Measurements from ENCODE around the gene CCDC172. TPM values are rescaled to one million over a fixed set of nuclear protein-coding genes. Genes with fewer than 3 reads are reported as not detected.

CCDC172 gene, protein sequence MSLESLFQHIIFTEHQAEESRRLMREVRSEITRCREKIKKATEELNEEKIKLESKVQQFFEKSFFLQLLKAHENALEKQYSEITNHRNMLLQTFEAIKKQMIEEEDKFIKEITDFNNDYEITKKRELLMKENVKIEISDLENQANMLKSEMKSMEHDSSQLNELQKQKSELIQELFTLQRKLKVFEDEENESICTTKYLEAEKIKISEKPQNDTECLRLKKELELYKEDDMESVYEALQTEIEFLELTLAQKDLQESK
- total RNA-seq, result not detected

DNA sequence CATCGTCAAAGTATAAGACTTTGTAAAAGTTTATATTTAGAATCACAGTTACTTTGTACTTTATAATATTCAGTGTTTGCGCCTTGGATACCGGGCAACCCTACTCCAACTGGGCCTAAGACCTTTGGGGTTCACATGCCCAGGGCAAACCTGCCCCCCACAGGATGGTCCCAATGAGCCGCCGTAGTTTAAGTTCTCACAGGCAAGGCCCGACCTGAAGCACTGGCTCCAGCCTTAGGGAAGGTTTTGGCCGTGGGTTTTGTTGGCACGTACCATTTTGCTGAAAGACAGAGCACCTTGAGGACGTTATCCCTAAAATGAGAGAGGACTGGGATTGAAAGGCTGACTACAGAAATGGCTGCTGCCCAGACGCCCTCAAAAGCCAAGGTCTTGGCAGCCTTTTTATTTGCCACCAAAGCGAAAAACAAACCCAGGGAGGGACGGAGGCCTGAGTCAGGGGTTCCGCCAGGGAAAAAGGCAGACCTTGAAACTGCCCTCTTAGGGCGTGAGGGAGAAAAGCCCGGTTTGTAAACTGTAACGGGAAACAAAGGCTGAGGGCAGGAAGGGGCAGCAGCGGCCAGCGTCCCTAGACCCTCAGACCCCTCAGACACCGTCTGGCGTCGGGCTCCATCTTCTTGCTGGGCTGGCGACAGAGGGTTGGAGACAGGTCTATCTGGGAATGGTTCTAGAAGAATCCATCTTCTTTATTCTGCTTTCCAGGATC, at the start of gene CCDC172:
CCDC172 (plus strand) TSS at position 222 of the 724 bp plus-strand sequence. CDS start 564 bp downstream, outside the sequence.
- H3K9me3 Mint-ChIP-seq, result no peaks in the 10 kb centered on the region
- no peak within 1 kb of the TSS for H3K27ac Mint-ChIP-seq
- no peak for DNase-seq
- intact Hi-C loops (cut with micrococcal nuclease), result no loop called here
- ChIA-PET CTCF (no interaction called here), POLR2A (no interaction called here)
- no peak within 1 kb of the TSS for H3K4me3 Mint-ChIP-seq
- H3K36me3 Mint-ChIP-seq, result no peaks in the 10 kb centered on the region
- no peaks in the 10 kb centered on the region for H3K27me3 Mint-ChIP-seq
- no peaks in the 10 kb centered on the region for H3K4me1 Mint-ChIP-seq (ENCODE audit: low read depth)

GRCh38 chr10:116276981-116277380, 47.3 kb upstream of the CCDC172 start:
- no peaks in the 10 kb centered on the region for H3K9me3 Mint-ChIP-seq
- H3K27ac Mint-ChIP-seq, result no peak overlapping the region
- H3K27me3 Mint-ChIP-seq, result peaks cover 34% of the 10 kb centered on the region
- ChIA-PET POLR2A (no interaction called here), CTCF (no interaction called here)
- peaks cover 4% of the 10 kb centered on the region for H3K4me1 Mint-ChIP-seq (ENCODE audit: low read depth)
- peaks cover 5% of the 10 kb centered on the region for H3K36me3 Mint-ChIP-seq
- no peak overlapping the region for H3K4me3 Mint-ChIP-seq
- intact Hi-C loops (cut with micrococcal nuclease), result no loop called here
- DNase-seq, result no peak

DNA sequence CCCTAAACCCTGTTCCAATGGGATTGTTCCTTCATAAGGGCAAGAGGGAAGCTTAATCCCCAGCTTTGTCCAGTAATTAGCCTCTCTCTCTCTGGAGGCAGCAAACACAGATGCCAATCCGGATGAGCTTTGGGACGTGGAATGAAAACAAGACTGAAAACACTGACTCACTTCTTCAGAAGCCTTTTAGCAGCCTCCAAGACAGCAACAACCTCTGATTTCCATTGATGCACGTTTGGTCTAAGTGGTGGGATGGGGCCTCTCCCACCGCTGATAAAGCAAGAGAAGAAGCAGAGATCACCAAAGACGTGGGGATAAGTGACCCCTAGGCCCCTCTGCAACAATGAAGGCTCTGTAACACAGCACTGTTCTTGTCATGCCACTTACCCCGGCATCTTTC, 45.4 kb upstream of the CCDC172 start:
- CTCF ChIA-PET, result no interaction called here
- DNase-seq, result no peak
- H3K36me3 Mint-ChIP-seq, result no peaks in the 10 kb centered on the region
- intact Hi-C loops (cut with micrococcal nuclease), result no loop called here
- H3K4me1 Mint-ChIP-seq (ENCODE audit: low read depth), result no peaks in the 10 kb centered on the region
- no peak overlapping the region for H3K4me3 Mint-ChIP-seq
- no peak overlapping the region for H3K27ac Mint-ChIP-seq
- POLR2A ChIA-PET, result no interaction called here
- H3K9me3 Mint-ChIP-seq, result no peaks in the 10 kb centered on the region
- peaks cover 24% of the 10 kb centered on the region for H3K27me3 Mint-ChIP-seq

GRCh38 chr10:116281775-116282174, 42.5 kb upstream of the CCDC172 start:
- no peak overlapping the region for H3K4me3 Mint-ChIP-seq
- DNase-seq, result no peak
- no peak overlapping the region for H3K27ac Mint-ChIP-seq
- H3K27me3 Mint-ChIP-seq, result peaks cover 7% of the 10 kb centered on the region
- intact Hi-C loops (cut with micrococcal nuclease), result no loop called here
- ChIA-PET CTCF (no interaction called here), POLR2A (no interaction called here)
- H3K4me1 Mint-ChIP-seq (ENCODE audit: low read depth), result no peaks in the 10 kb centered on the region
- H3K36me3 Mint-ChIP-seq, result no peaks in the 10 kb centered on the region
- no peaks in the 10 kb centered on the region for H3K9me3 Mint-ChIP-seq

DNA sequence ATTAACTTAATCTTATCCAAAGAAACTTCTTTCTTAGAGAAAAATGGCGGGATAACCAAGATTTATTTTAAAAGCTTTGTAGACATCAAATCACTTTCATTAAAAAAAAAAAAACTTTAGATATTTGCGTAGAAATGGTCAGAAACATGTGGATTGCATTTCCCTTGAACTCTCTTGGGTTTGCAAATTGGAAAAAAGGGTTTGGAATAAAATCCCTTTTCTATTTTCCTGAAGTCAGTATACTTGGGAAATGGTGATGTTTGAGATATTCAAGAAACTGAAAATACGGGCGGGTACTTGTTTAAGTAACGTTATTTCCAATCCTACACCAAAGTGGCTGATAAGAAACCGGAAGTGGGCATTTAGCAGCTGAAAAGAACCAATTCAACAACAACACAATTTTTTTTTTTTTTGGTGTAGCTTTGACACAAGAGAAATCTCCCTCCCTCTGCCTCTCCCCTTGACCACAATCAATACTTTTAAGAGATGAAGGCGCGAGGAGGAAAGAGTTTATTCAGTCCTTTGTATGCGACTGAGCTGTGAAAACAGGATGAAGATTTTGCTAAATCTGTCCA, 37.5 kb upstream of the CCDC172 start:
- Mint-ChIP-seq H3K36me3 (no peaks in the 10 kb centered on the region), H3K27me3 (peaks cover 2% of the 10 kb centered on the region), H3K4me1 (ENCODE audit: low read depth) (no peaks in the 10 kb centered on the region), H3K4me3 (no peak overlapping the region), H3K9me3 (no peaks in the 10 kb centered on the region), H3K27ac (no peak overlapping the region)
- POLR2A ChIA-PET, result no interaction called here
- DNase-seq, result no peak
- intact Hi-C loops (cut with micrococcal nuclease), result loop anchor here (5.0 kb wide), 1 partner anchor 1114 kb away; no protein-coding TSS in a partner anchor
- CTCF ChIA-PET, result no interaction called here

GRCh38 chr10:116287906-116288501, 36.2 kb upstream of the CCDC172 start:
- intact Hi-C loops (cut with micrococcal nuclease), result loop anchor here (2.0 to 5.0 kb wide), 2 partner anchors 581 to 1116 kb away; no protein-coding TSS in a partner anchor
- Mint-ChIP-seq H3K27me3 (peaks cover 2% of the 10 kb centered on the region), H3K36me3 (no peaks in the 10 kb centered on the region), H3K27ac (no peak overlapping the region), H3K4me3 (no peak overlapping the region), H3K4me1 (ENCODE audit: low read depth) (no peaks in the 10 kb centered on the region), H3K9me3 (no peaks in the 10 kb centered on the region)
- POLR2A ChIA-PET, result no interaction called here
- CTCF ChIA-PET, result interaction anchor here (0.6 to 1.6 kb wide), 3 partner anchors 16 to 582 kb away, joined by 3 to 6 read pairs (median 4); no protein-coding TSS in a partner anchor
- DNase-seq, result no peak

- intact Hi-C loops (cut with micrococcal nuclease), result loop anchor here (2.0 to 5.0 kb wide), 2 partner anchors 583 to 1117 kb away; no protein-coding TSS in a partner anchor
- POLR2A ChIA-PET, result no interaction called here
- Mint-ChIP-seq H3K27ac (no peak overlapping the region), H3K4me3 (no peak overlapping the region), H3K9me3 (no peaks in the 10 kb centered on the region), H3K4me1 (ENCODE audit: low read depth) (no peaks in the 10 kb centered on the region), H3K27me3 (peaks cover 2% of the 10 kb centered on the region), H3K36me3 (no peaks in the 10 kb centered on the region)
- DNase-seq, result no peak
- CTCF ChIA-PET, result no interaction called here
These were observed 34.6 kb upstream of the CCDC172 start for GRCh38 chr10:116289652-116290051.

DNA sequence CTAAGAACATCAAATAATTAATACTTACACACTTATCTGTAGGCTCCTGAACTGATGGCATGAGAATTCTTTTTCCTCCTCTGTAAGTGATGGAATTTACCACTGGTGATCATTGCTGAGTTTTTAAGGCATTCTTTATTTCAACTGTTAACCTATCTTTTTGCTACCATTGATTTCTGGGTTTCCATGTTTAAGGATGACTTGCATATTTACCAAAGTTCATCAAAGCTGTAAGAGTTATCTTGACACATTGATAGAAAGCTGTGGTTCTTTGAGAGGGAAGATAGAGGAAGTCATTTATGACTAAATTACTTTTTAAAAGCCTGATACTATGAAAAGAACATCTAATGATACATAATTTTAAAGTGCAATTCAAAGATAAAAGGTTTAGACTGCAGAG, 31.8 kb upstream of the CCDC172 start:
- Mint-ChIP-seq H3K9me3 (no peaks in the 10 kb centered on the region), H3K4me1 (ENCODE audit: low read depth) (no peaks in the 10 kb centered on the region), H3K27ac (no peak overlapping the region), H3K4me3 (no peak overlapping the region), H3K27me3 (peaks cover 4% of the 10 kb centered on the region), H3K36me3 (no peaks in the 10 kb centered on the region)
- no peak for DNase-seq
- ChIA-PET POLR2A (no interaction called here), CTCF (no interaction called here)
- intact Hi-C loops (cut with micrococcal nuclease), result no loop called here

GRCh38 chr10:116296291-116296721, 27.9 kb upstream of the CCDC172 start:
- no peak for DNase-seq
- Mint-ChIP-seq H3K4me1 (ENCODE audit: low read depth) (no peaks in the 10 kb centered on the region), H3K36me3 (no peaks in the 10 kb centered on the region), H3K27me3 (peaks cover 4% of the 10 kb centered on the region), H3K4me3 (no peak overlapping the region), H3K27ac (no peak overlapping the region), H3K9me3 (peaks cover 2% of the 10 kb centered on the region)
- POLR2A ChIA-PET, result no interaction called here
- intact Hi-C loops (cut with micrococcal nuclease), result no loop called here
- CTCF ChIA-PET, result no interaction called here

- Mint-ChIP-seq H3K4me1 (ENCODE audit: low read depth) (no peaks in the 10 kb centered on the region), H3K27ac (no peak overlapping the region), H3K4me3 (no peak overlapping the region), H3K36me3 (no peaks in the 10 kb centered on the region), H3K9me3 (peaks cover 6% of the 10 kb centered on the region), H3K27me3 (peaks cover 4% of the 10 kb centered on the region)
- CTCF ChIA-PET, result no interaction called here
- intact Hi-C loops (cut with micrococcal nuclease), result no loop called here
- POLR2A ChIA-PET, result no interaction called here
- no peak for DNase-seq
These were observed 25.7 kb upstream of the CCDC172 start for GRCh38 chr10:116298586-116298985.

GRCh38 chr10:116300542-116300941, 23.7 kb upstream of the CCDC172 start:
- intact Hi-C loops (cut with micrococcal nuclease), result no loop called here
- Mint-ChIP-seq H3K27me3 (peaks cover 4% of the 10 kb centered on the region), H3K4me1 (ENCODE audit: low read depth) (no peaks in the 10 kb centered on the region), H3K27ac (no peak overlapping the region), H3K4me3 (no peak overlapping the region), H3K36me3 (no peaks in the 10 kb centered on the region), H3K9me3 (peaks cover 6% of the 10 kb centered on the region)
- ChIA-PET CTCF (no interaction called here), POLR2A (no interaction called here)
- DNase-seq, result no peak

DNA sequence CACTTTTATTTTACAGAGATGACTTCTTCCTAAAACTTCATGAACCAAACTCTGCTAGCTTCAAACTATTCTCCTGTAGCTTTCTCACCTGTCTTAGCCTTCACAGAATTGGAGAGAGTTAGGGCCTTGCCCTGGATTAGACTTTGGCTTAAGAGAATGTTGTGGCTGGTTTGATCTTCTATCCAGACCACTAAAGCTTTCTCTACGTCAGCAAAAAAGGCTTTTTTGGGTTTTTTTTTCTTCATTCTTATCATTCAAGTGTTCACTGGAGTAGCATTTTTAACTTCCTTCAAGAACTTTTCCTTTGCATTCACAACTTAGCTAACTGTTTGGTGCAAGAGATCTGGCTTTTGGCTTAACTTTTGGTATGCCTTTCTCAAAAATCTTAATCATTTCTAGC, 19.3 kb upstream of the CCDC172 start:
- Mint-ChIP-seq H3K4me1 (ENCODE audit: low read depth) (no peaks in the 10 kb centered on the region), H3K36me3 (no peaks in the 10 kb centered on the region)
- CTCF ChIA-PET, result no interaction called here

More for the DNA sequence above, 19.3 kb upstream of the CCDC172 start:
- intact Hi-C loops (cut with micrococcal nuclease), result no loop called here
- Mint-ChIP-seq H3K4me3 (no peak overlapping the region), H3K27me3 (no peaks in the 10 kb centered on the region), H3K27ac (no peak overlapping the region), H3K9me3 (peaks cover 6% of the 10 kb centered on the region)
- POLR2A ChIA-PET, result no interaction called here
- no peak for DNase-seq
